Measurements from ENCODE around the gene GINS3. TPM values are rescaled to one million over a fixed set of nuclear protein-coding genes. Genes with fewer than 3 reads are reported as not detected.

The GINS3 gene
- total and polyA plus RNA-seq, 4 donors: 0.76 to 5.9 (median 1.2) TPM

DNA sequence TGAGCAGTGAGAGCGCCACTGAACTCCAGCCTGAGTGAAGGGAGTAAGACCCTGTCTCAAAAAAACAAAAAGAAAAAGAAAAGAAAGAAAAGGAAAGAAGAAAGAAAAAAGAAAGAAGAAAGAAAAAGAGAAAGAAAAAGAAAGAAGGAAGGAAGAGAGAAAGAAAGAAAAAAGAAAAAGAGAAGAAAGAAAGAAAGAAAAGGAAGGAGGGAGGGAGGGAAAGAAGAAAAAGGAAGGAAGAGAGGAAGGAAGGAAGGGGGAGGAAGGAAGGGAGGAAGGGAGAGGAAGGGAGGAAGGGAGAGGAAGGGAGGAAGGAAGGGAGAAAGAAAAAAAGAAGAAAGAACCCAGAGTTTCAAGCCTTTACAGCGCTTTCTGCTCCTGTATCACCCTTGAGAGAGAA is 19.1 kb downstream of the GINS3 start:
- Histone ChIP-seq H3K27me3 (ENCODE audit: control insufficient read depth in 4 of 4, insufficient read depth in 4 of 4, low read length in 3 of 4) (no peaks in the 10 kb centered on the region), H3K27ac (ENCODE audit: low read depth in 1 of 2, low read length in 2 of 2) (no peak overlapping the region), H3K4me3 (ENCODE audit: low read depth in 1 of 3, low read length in 3 of 3) (no peak overlapping the region), H3K9me3 (ENCODE audit: control insufficient read depth in 4 of 4, low read length in 3 of 4) (no peaks in the 10 kb centered on the region), H3K4me1 (ENCODE audit: control insufficient read depth in 4 of 4, insufficient read depth in 4 of 4, low read length in 3 of 4) (no peaks in the 10 kb centered on the region), H3K9ac (ENCODE audit: low read depth in 1 of 2, low read length in 2 of 2) (no peak overlapping the region), H3K36me3 (ENCODE audit: control insufficient read depth in 4 of 4, insufficient read depth in 3 of 4, low read depth in 1 of 4, low read length in 3 of 4) (no peaks in the 10 kb centered on the region)
- TF ChIP-seq RAD21 (IDR thresholded peaks at IDR 0.05) (no peak), FOXA2 (IDR thresholded peaks at IDR 0.05) (no peak), YY1 (IDR thresholded peaks at IDR 0.05) (no peak), HNF4G (IDR thresholded peaks at IDR 0.05) (no peak), HNF4A (conservative IDR thresholded peaks at IDR 0.05) (no peak), EGR1 (IDR thresholded peaks at IDR 0.05; ENCODE audit: low read depth in 2 of 2) (no peak), NR2F2 (IDR thresholded peaks at IDR 0.05) (no peak), TAF1 (conservative IDR thresholded peaks at IDR 0.05) (no peak)
- TF ChIP-seq, protein P1, sequence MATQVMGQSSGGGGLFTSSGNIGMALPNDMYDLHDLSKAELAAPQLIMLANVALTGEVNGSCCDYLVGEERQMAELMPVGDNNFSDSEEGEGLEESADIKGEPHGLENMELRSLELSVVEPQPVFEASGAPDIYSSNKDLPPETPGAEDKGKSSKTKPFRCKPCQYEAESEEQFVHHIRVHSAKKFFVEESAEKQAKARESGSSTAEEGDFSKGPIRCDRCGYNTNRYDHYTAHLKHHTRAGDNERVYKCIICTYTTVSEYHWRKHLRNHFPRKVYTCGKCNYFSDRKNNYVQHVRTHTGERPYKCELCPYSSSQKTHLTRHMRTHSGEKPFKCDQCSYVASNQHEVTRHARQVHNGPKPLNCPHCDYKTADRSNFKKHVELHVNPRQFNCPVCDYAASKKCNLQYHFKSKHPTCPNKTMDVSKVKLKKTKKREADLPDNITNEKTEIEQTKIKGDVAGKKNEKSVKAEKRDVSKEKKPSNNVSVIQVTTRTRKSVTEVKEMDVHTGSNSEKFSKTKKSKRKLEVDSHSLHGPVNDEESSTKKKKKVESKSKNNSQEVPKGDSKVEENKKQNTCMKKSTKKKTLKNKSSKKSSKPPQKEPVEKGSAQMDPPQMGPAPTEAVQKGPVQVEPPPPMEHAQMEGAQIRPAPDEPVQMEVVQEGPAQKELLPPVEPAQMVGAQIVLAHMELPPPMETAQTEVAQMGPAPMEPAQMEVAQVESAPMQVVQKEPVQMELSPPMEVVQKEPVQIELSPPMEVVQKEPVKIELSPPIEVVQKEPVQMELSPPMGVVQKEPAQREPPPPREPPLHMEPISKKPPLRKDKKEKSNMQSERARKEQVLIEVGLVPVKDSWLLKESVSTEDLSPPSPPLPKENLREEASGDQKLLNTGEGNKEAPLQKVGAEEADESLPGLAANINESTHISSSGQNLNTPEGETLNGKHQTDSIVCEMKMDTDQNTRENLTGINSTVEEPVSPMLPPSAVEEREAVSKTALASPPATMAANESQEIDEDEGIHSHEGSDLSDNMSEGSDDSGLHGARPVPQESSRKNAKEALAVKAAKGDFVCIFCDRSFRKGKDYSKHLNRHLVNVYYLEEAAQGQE (IDR thresholded peaks at IDR 0.05): no peak
- TF ChIP-seq, protein P2, sequence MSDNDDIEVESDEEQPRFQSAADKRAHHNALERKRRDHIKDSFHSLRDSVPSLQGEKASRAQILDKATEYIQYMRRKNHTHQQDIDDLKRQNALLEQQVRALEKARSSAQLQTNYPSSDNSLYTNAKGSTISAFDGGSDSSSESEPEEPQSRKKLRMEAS (IDR thresholded peaks at IDR 0.05): no peak
- TF ChIP-seq, protein P3, sequence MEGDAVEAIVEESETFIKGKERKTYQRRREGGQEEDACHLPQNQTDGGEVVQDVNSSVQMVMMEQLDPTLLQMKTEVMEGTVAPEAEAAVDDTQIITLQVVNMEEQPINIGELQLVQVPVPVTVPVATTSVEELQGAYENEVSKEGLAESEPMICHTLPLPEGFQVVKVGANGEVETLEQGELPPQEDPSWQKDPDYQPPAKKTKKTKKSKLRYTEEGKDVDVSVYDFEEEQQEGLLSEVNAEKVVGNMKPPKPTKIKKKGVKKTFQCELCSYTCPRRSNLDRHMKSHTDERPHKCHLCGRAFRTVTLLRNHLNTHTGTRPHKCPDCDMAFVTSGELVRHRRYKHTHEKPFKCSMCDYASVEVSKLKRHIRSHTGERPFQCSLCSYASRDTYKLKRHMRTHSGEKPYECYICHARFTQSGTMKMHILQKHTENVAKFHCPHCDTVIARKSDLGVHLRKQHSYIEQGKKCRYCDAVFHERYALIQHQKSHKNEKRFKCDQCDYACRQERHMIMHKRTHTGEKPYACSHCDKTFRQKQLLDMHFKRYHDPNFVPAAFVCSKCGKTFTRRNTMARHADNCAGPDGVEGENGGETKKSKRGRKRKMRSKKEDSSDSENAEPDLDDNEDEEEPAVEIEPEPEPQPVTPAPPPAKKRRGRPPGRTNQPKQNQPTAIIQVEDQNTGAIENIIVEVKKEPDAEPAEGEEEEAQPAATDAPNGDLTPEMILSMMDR (IDR thresholded peaks at IDR 0.05; ENCODE audit: low read depth, low read length, missing input control): no peak
- TF ChIP-seq, protein P4, sequence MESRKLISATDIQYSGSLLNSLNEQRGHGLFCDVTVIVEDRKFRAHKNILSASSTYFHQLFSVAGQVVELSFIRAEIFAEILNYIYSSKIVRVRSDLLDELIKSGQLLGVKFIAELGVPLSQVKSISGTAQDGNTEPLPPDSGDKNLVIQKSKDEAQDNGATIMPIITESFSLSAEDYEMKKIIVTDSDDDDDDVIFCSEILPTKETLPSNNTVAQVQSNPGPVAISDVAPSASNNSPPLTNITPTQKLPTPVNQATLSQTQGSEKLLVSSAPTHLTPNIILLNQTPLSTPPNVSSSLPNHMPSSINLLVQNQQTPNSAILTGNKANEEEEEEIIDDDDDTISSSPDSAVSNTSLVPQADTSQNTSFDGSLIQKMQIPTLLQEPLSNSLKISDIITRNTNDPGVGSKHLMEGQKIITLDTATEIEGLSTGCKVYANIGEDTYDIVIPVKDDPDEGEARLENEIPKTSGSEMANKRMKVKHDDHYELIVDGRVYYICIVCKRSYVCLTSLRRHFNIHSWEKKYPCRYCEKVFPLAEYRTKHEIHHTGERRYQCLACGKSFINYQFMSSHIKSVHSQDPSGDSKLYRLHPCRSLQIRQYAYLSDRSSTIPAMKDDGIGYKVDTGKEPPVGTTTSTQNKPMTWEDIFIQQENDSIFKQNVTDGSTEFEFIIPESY (IDR thresholded peaks at IDR 0.05): no peak
- WGBS: 97% methylated on average over 2 of the region's 2 CpGs
- DNase-seq (ENCODE audit: low spot score): no peak

DNA sequence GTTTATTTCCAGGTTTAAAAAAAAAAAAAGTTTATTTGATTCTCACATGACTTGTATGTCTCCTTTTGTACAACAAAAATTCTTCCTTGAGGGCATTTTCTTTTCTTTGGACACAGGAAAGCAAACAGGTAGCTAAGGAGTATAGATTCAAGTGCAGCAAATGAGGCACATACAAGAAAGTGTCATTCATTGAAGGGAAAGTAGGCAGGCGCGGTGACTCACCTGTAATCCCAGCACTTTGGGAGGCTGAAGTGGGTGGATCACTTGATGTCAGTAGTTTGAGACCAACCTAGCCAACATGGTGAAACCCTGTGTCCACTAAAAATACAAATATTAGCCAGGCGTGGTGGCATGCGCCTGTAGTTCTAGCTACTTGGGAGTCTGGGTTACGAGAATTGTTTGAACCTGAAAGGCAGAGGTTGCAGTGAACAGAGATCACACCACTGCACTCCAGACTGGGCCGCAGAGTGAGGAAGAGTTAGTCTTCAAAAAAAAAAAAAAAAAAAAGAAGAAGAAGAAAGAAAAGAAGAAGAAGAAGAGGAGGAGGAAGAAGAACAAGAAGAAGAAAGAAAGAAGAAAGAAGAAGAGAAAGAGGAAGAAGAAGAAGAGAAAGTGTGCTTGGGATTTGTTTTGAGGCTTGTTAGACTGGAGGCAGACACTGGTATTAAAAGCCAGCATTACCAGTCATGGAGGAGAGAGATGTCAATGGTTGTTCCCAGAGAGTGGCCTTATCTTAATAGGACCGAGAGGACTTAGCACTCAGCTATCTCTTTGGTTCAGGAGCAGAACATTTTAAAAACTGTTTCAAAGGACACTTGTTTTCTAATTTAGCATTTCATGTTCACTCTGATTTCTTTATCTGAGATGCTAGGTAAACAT is 19.7 kb downstream of the GINS3 start:
- 87% methylated on average over 7 of the region's 7 CpGs for WGBS
- Histone ChIP-seq H3K9ac (ENCODE audit: low read depth in 1 of 2, low read length in 2 of 2) (no peak overlapping the region), H3K27ac (ENCODE audit: low read depth in 1 of 2, low read length in 2 of 2) (no peak overlapping the region), H3K36me3 (ENCODE audit: control insufficient read depth in 4 of 4, insufficient read depth in 3 of 4, low read depth in 1 of 4, low read length in 3 of 4) (no peaks in the 10 kb centered on the region), H3K27me3 (ENCODE audit: control insufficient read depth in 4 of 4, insufficient read depth in 4 of 4, low read length in 3 of 4) (no peaks in the 10 kb centered on the region), H3K4me1 (ENCODE audit: control insufficient read depth in 4 of 4, insufficient read depth in 4 of 4, low read length in 3 of 4) (no peaks in the 10 kb centered on the region), H3K4me3 (ENCODE audit: low read depth in 1 of 3, low read length in 3 of 3) (no peak overlapping the region), H3K9me3 (ENCODE audit: control insufficient read depth in 4 of 4, low read length in 3 of 4) (no peaks in the 10 kb centered on the region)
- no peak for DNase-seq (ENCODE audit: low spot score)
- no peak for TF ChIP-seq JUND (IDR thresholded peaks at IDR 0.05)
- TF ChIP-seq NR2F2 (IDR thresholded peaks at IDR 0.05): no peak
- TF ChIP-seq YY1 (IDR thresholded peaks at IDR 0.05): no peak
- TF ChIP-seq, protein P5, sequence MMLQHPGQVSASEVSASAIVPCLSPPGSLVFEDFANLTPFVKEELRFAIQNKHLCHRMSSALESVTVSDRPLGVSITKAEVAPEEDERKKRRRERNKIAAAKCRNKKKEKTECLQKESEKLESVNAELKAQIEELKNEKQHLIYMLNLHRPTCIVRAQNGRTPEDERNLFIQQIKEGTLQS (IDR thresholded peaks at IDR 0.05): no peak
- TF ChIP-seq, protein P2 (IDR thresholded peaks at IDR 0.05): no peak
- no peak for TF ChIP-seq FOXA1 (IDR thresholded peaks at IDR 0.05)
- TF ChIP-seq RAD21 (IDR thresholded peaks at IDR 0.05): no peak
- TF ChIP-seq EGR1 (IDR thresholded peaks at IDR 0.05; ENCODE audit: low read depth in 2 of 2): no peak
- TF ChIP-seq SP1 (IDR thresholded peaks at IDR 0.05): no peak
- TF ChIP-seq, protein P4 (IDR thresholded peaks at IDR 0.05): no peak
- no peak for TF ChIP-seq FOXA2 (IDR thresholded peaks at IDR 0.05)
- TF ChIP-seq RXRA (IDR thresholded peaks at IDR 0.05): no peak
